H9 (cell line): ENCODE measurements around the gene CABLES2. TPM values are rescaled to one million over a fixed set of nuclear protein-coding genes. Genes with fewer than 3 reads are reported as not detected.

Experiments used
- DNase-seq: peaks from one replicate; pipeline ENCODE4 v3.0.0-alpha.2; 2017
- H2AFZ ChIP-seq: one replicate; pipeline ENCODE4 v1.6.1; 2013; ENCODE audit warnings: mild to moderate bottlenecking, low read length, control low read depth, moderate library complexity
- H2AK5ac ChIP-seq: 2 replicates; pipeline ENCODE4 v1.6.1; 2013; ENCODE audit warnings: low read length, control low read depth, mixed read lengths; ENCODE audit not compliant: insufficient read length
- H2BK120ac ChIP-seq: one replicate; pipeline ENCODE4 v1.6.1; 2013; ENCODE audit warnings: low read depth, mild to moderate bottlenecking, low read length, control low read depth, inconsistent platforms; ENCODE audit not compliant: poor library complexity, severe bottlenecking
- H2BK12ac ChIP-seq: 2 replicates; pipeline ENCODE4 v1.6.1; 2013; ENCODE audit warnings: low read length, control low read depth, mixed read lengths, low read depth; ENCODE audit not compliant: insufficient read length
- H2BK15ac ChIP-seq: 2 replicates; pipeline ENCODE4 v1.6.1; 2013; ENCODE audit warnings: low read depth, low read length, control low read depth
- H2BK20ac ChIP-seq: one replicate; pipeline ENCODE4 v1.6.1; 2013; ENCODE audit warnings: low read depth, mild to moderate bottlenecking, low read length, control low read depth, inconsistent platforms; ENCODE audit not compliant: poor library complexity, severe bottlenecking
- H2BK5ac ChIP-seq: 2 replicates; pipeline ENCODE4 v1.6.1; 2013; ENCODE audit warnings: low read length, control low read depth, mixed read lengths; ENCODE audit not compliant: insufficient read length
- H3K14ac ChIP-seq: 2 replicates; pipeline ENCODE4 v1.6.1; 2013; ENCODE audit warnings: low read length, control low read depth; ENCODE audit not compliant: insufficient read depth
- H3K18ac ChIP-seq: 2 replicates; pipeline ENCODE4 v1.6.1; 2013; ENCODE audit warnings: low read depth, mild to moderate bottlenecking, mixed read lengths, low read length, control low read depth; ENCODE audit not compliant: insufficient read length
- H3K23ac ChIP-seq: 2 replicates; pipeline ENCODE4 v1.6.1; 2013; ENCODE audit warnings: low read length, control low read depth, mixed read lengths, low read depth; ENCODE audit not compliant: insufficient read length
- H3K23me2 ChIP-seq: 2 replicates; pipeline ENCODE4 v1.6.1; 2013; ENCODE audit warnings: low read depth, mild to moderate bottlenecking, mixed read lengths, low read length, control low read depth; ENCODE audit not compliant: insufficient read length, poor library complexity, severe bottlenecking
- H3K27ac ChIP-seq: 2 replicates; pipeline ENCODE4 v1.5.1; 2013; ENCODE audit warnings: low read length, control low read depth, mixed read lengths, low read depth; ENCODE audit not compliant: insufficient read length
- H3K27me3 ChIP-seq: 2 replicates; pipeline ENCODE4 v1.6.1; 2013; ENCODE audit warnings: low read length, control low read depth, inconsistent platforms; ENCODE audit not compliant: insufficient read depth
- H3K4ac ChIP-seq: 2 replicates; pipeline ENCODE4 v1.6.1; 2013; ENCODE audit warnings: low read depth, mild to moderate bottlenecking, control low read depth, inconsistent platforms, low read length, moderate library complexity
- H3K4me1 ChIP-seq: 2 replicates; pipeline ENCODE4 v1.6.1; 2013; ENCODE audit warnings: low read length, control low read depth, inconsistent platforms; ENCODE audit not compliant: insufficient read depth
- H3K4me2 ChIP-seq: 2 replicates; pipeline ENCODE4 v1.6.1; 2013; ENCODE audit warnings: low read length, control low read depth, mixed read lengths; ENCODE audit not compliant: insufficient read length, insufficient read depth
- H3K56ac ChIP-seq: 2 replicates; pipeline ENCODE4 v1.6.1; 2013; ENCODE audit warnings: low read depth, mild to moderate bottlenecking, mixed read lengths, low read length, control low read depth; ENCODE audit not compliant: insufficient read length
- H3K79me1 ChIP-seq: 2 replicates; pipeline ENCODE4 v1.6.1; 2013; ENCODE audit warnings: low read depth, mild to moderate bottlenecking, moderate library complexity, low read length, control low read depth, inconsistent platforms; ENCODE audit not compliant: insufficient read depth, poor library complexity, severe bottlenecking
- H3K79me2 ChIP-seq: 2 replicates; pipeline ENCODE4 v1.6.1; 2013; ENCODE audit warnings: low read length, control low read depth, inconsistent platforms; ENCODE audit not compliant: insufficient read depth
- H3K9ac ChIP-seq: 2 replicates; pipeline ENCODE4 v1.6.1; 2013; ENCODE audit warnings: low read length, control low read depth, mixed read lengths; ENCODE audit not compliant: insufficient read length; ENCODE audit errors: extremely low read depth
- H3K9me3 ChIP-seq: one replicate; pipeline ENCODE4 v1.6.1; 2013; ENCODE audit warnings: low read depth, low read length, inconsistent platforms; ENCODE audit not compliant: control insufficient read depth
- H3T11ph ChIP-seq: one replicate; pipeline ENCODE4 v1.6.1; 2013; ENCODE audit warnings: mild to moderate bottlenecking, low read length, control low read depth, inconsistent platforms
- H4K20me1 ChIP-seq: one replicate; pipeline ENCODE4 v1.6.1; 2013; ENCODE audit not compliant: control insufficient read depth, insufficient read length, insufficient read depth
- H4K5ac ChIP-seq: 2 replicates; pipeline ENCODE4 v1.6.1; 2013; ENCODE audit warnings: low read depth, mild to moderate bottlenecking, mixed read lengths, low read length, control low read depth; ENCODE audit not compliant: insufficient read length
- H4K8ac ChIP-seq: replicated peaks from 2 replicates; pipeline ENCODE4 v1.6.1; 2013; ENCODE audit warnings: low read length, control low read depth, mixed read lengths, low read depth; ENCODE audit not compliant: insufficient read length
- H4K91ac ChIP-seq: 2 replicates; pipeline ENCODE4 v1.6.1; 2013; ENCODE audit warnings: low read depth, mild to moderate bottlenecking, moderate library complexity, mixed read lengths, low read length, control low read depth; ENCODE audit not compliant: insufficient read length
- H3K27ac Mint-ChIP-seq, 3 experiments: 2 replicates in 2 of 3; 3 replicates in 1 of 3; pipeline ENCODE4 v1.8.0; 2020 to 2021; ENCODE audit warnings: mixed read lengths in 3 of 3, mild to moderate bottlenecking in 1 of 3, moderate library complexity in 1 of 3
- H3K27me3 Mint-ChIP-seq: 2 replicates; pipeline ENCODE4 v1.8.0; 2021; ENCODE audit warnings: low read depth, mild to moderate bottlenecking, moderate library complexity, mixed read lengths
- H3K36me3 Mint-ChIP-seq, 3 experiments: 2 replicates in 2 of 3; 3 replicates in 1 of 3; pipeline ENCODE4 v1.8.0; 2020 to 2021; ENCODE audit warnings: low read depth in 3 of 3, mixed read lengths in 3 of 3; ENCODE audit not compliant: insufficient read depth in 1 of 3
- H3K4me1 Mint-ChIP-seq, 2 experiments: 2 replicates each; pipeline ENCODE4 v1.8.0; 2020; ENCODE audit warnings: mixed read lengths in 2 of 2
- H3K4me3 Mint-ChIP-seq, 2 experiments: 2 replicates in 1 of 2; 3 replicates in 1 of 2; pipeline ENCODE4 v1.8.0; 2020 to 2021; ENCODE audit warnings: mild to moderate bottlenecking in 2 of 2, mixed read lengths in 2 of 2, moderate library complexity in 1 of 2
- H3K9me3 Mint-ChIP-seq, 2 experiments: 2 replicates in 1 of 2; 3 replicates in 1 of 2; pipeline ENCODE4 v1.8.0; 2020; ENCODE audit warnings: mild to moderate bottlenecking in 2 of 2, mixed read lengths in 2 of 2, moderate library complexity in 1 of 2
- WGBS: extraction: QIAGEN DNeasy Blood & Tissue Kit; methylation state at CpG from one replicate; pipeline ENCODE4 v1.1.7; 2013; ENCODE audit warnings: missing lambda C conversion rate, low lambda C conversion rate, mixed read lengths; ENCODE audit not compliant: insufficient read length; ENCODE audit errors: extremely low coverage; 5-methylcytosine and 5-hydroxymethylcytosine counted together
- total RNA-seq: library from RNA; stranded (reverse); gene quantifications from 2 replicates; pipeline ENCODE4 v1.2.1, GENCODE V29; 2021
- TF ChIP-seq, protein P1 (sequence below): fragments of 200-600 bp; sonication (generic); conservative IDR thresholded peaks from 3 replicates; pipeline ENCODE4 v1.8.0; 2021; ENCODE audit warnings: antibody characterized with exemption, mild to moderate bottlenecking

The CABLES2 gene
- total RNA-seq, 1 experiment from 2014 or later: 10.8 TPM

- no peak overlapping the region for H2BK12ac ChIP-seq
- no peak overlapping the region for H3K56ac ChIP-seq
- H2BK120ac ChIP-seq: no peak overlapping the region
- H3T11ph ChIP-seq: no peak overlapping the region
- H3K27ac ChIP-seq: no peak overlapping the region
- H3K4me3 Mint-ChIP-seq: no peak overlapping the region
- H3K27me3 ChIP-seq: no peaks in the 10 kb centered on the region
- H2AFZ ChIP-seq: no peak overlapping the region
- TF ChIP-seq, protein P1, sequence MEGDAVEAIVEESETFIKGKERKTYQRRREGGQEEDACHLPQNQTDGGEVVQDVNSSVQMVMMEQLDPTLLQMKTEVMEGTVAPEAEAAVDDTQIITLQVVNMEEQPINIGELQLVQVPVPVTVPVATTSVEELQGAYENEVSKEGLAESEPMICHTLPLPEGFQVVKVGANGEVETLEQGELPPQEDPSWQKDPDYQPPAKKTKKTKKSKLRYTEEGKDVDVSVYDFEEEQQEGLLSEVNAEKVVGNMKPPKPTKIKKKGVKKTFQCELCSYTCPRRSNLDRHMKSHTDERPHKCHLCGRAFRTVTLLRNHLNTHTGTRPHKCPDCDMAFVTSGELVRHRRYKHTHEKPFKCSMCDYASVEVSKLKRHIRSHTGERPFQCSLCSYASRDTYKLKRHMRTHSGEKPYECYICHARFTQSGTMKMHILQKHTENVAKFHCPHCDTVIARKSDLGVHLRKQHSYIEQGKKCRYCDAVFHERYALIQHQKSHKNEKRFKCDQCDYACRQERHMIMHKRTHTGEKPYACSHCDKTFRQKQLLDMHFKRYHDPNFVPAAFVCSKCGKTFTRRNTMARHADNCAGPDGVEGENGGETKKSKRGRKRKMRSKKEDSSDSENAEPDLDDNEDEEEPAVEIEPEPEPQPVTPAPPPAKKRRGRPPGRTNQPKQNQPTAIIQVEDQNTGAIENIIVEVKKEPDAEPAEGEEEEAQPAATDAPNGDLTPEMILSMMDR: peak; percentile 54
- no peak overlapping the region for H4K91ac ChIP-seq
- H3K4me2 ChIP-seq: no peak overlapping the region
- no CpG with 5 or more reads among the region's 22 CpGs for WGBS
- H3K4me1 Mint-ChIP-seq: peaks cover 0 to 5% of the 10 kb centered on the region in 2 experiments; a peak in 1 of 4 replicates
- H3K79me2 ChIP-seq: no peaks in the 10 kb centered on the region
- no peak overlapping the region for H3K23ac ChIP-seq
- H3K9me3 Mint-ChIP-seq: no peaks in the 10 kb centered on the region
- peaks cover 11% of the 10 kb centered on the region for H3K27me3 Mint-ChIP-seq
- H4K20me1 ChIP-seq: no peaks in the 10 kb centered on the region
- no peak overlapping the region for H3K27ac Mint-ChIP-seq
- H3K9ac ChIP-seq: no peak overlapping the region
- no peaks in the 10 kb centered on the region for H3K79me1 ChIP-seq
- no peak overlapping the region for H3K14ac ChIP-seq
- H2AK5ac ChIP-seq: no peak overlapping the region
- H4K8ac ChIP-seq: no peak overlapping the region
- no peaks in the 10 kb centered on the region for H3K4me1 ChIP-seq
- no peak overlapping the region for H3K4ac ChIP-seq
- H2BK5ac ChIP-seq: no peak overlapping the region
- H3K9me3 ChIP-seq: no peaks in the 10 kb centered on the region
- no peak overlapping the region for H4K5ac ChIP-seq
- no peak overlapping the region for H2BK20ac ChIP-seq
- H3K23me2 ChIP-seq: no peaks in the 10 kb centered on the region
- no peak overlapping the region for H3K18ac ChIP-seq
- no peaks in the 10 kb centered on the region for H3K36me3 Mint-ChIP-seq
- DNase-seq: peak; percentile 67
- no peak overlapping the region for H2BK15ac ChIP-seq
These were observed 6.9 kb upstream of the CABLES2 start for GRCh38 chr20:62413896-62414481.
